ENCODE measurements around the gene SORCS2.

DNA sequence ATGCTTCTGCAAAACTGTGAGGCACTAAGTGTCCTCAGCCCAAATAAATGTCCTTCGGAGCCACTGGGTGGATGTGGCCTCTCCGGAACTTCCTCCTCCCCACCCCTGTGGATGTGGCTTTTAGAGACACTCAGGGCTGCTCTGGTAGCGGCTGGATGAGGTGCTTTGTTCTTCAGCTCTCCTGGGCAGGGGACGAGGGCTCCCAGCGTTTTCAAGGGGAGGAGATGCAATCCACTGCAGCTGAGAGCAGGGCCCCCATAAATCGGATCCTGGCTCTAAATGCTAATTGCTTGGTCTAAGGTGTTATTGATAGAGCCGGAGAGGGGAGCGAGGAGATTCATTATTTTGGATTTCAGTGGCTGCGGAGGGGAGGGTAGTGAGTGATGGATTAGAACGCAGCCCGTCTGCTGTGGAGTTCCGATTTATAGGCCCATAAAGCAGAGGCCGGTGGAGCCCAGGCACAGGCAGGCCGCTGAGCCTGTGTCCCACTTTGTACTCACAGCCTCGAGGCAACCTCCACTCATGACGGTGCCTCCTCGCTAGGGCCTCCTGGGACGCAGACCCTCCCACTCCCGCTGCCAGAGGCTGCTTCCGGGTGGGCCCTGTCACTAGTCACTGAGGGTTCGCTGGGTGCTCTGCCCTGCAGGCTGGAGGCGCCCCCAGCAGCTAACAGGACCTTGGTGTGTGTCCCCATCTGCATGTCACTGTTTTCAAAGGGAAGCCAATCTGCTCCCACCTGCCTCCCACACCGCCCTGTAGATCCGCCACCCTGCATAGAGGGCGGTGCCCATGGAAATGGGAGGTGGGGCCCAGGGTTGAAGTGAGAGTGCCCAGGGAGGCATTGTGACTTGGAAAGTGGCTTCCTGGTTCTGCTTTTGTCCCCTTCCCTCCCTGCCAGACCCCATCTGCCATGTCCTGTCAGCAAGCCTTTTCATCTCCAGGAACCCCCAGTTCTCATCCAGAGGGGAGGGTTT is 377.8 kb downstream of the SORCS2 start:
- TF ChIP-seq EZH2 (IDR thresholded peaks at IDR 0.05; ENCODE audit: low read length), result no peak
- TF ChIP-seq, protein P1, sequence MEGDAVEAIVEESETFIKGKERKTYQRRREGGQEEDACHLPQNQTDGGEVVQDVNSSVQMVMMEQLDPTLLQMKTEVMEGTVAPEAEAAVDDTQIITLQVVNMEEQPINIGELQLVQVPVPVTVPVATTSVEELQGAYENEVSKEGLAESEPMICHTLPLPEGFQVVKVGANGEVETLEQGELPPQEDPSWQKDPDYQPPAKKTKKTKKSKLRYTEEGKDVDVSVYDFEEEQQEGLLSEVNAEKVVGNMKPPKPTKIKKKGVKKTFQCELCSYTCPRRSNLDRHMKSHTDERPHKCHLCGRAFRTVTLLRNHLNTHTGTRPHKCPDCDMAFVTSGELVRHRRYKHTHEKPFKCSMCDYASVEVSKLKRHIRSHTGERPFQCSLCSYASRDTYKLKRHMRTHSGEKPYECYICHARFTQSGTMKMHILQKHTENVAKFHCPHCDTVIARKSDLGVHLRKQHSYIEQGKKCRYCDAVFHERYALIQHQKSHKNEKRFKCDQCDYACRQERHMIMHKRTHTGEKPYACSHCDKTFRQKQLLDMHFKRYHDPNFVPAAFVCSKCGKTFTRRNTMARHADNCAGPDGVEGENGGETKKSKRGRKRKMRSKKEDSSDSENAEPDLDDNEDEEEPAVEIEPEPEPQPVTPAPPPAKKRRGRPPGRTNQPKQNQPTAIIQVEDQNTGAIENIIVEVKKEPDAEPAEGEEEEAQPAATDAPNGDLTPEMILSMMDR (optimal IDR thresholded peaks at IDR 0.05 in 1 of 3, IDR thresholded peaks at IDR 0.05 in 1 of 3, conservative IDR thresholded peaks at IDR 0.05 in 1 of 3; ENCODE audit: extremely low read depth in 1 of 3, insufficient read depth in 2 of 3, low read length in 3 of 3), result no peak

Measured in keratinocyte (primary cell).